CD4-positive, alpha-beta T cell (primary cell): ENCODE data around the gene NINL. TPM values are rescaled to one million over a fixed set of nuclear protein-coding genes. Genes with fewer than 3 reads are reported as not detected.

Experiments
- ATAC-seq: fragments of 200-7000 bp; cut with Tn5 transposase; one replicate; pipeline ENCODE4 v1.10.0; 2022; ENCODE audit warnings: mild to moderate bottlenecking; ENCODE audit not compliant: poor library complexity
- CTCF ChIA-PET: fragments of 350-600 bp; sonication (Branson Sonifier 250); formaldehyde crosslinking; loops from one replicate; lab custom pipeline; 2021; ENCODE audit warnings: antibody characterized with exemption, inconsistent platforms; lab: Charles Lee
- POLR2A ChIA-PET: fragments of 350-600 bp; sonication (Branson Sonifier 250); formaldehyde crosslinking; loops from one replicate; lab custom pipeline; 2021; ENCODE audit warnings: antibody characterized with exemption, inconsistent platforms; lab: Charles Lee
- DNase-seq, 14 experiments: peaks; one replicate each; pipeline ENCODE4 v3.0.0-alpha.2; 2013 to 2020; ENCODE audit warnings: mixed read lengths in 2 of 14
- H3K27ac ChIP-seq, 2 donors: one replicate each; pipeline versions ENCODE4 v1.5.1 to v1.7.0; 2013; ENCODE audit warnings: low read length in 2 of 2, low read depth in 1 of 2, mild to moderate bottlenecking in 1 of 2
- H3K27me3 ChIP-seq, 2 experiments: 1 replicate in 1 of 2; 2 replicates in 1 of 2; pipeline versions ENCODE4 v1.6.1 to v1.7.0; 2013; ENCODE audit warnings: low read length in 2 of 2, control low read depth in 1 of 2, mild to moderate bottlenecking in 1 of 2, moderate library complexity in 1 of 2; ENCODE audit not compliant: insufficient read depth in 2 of 2, control insufficient read depth in 1 of 2
- H3K36me3 ChIP-seq: one replicate; pipeline ENCODE4 v1.6.1; 2013; ENCODE audit warnings: low read length, control low read depth; ENCODE audit not compliant: insufficient read depth
- H3K4me1 ChIP-seq: one replicate; pipeline ENCODE4 v1.6.1; 2013; ENCODE audit warnings: low read length, control low read depth; ENCODE audit not compliant: insufficient read depth
- H3K4me3 ChIP-seq: one replicate; pipeline ENCODE4 v1.5.1; 2013; ENCODE audit warnings: mild to moderate bottlenecking, low read length, moderate library complexity
- H3K9me3 ChIP-seq, 2 experiments: 1 replicate in 1 of 2; 2 replicates in 1 of 2; pipeline versions ENCODE4 v1.6.1 to v1.7.0; 2013; ENCODE audit warnings: low read length in 2 of 2, mild to moderate bottlenecking in 2 of 2, control low read depth in 1 of 2, moderate library complexity in 1 of 2; ENCODE audit not compliant: control insufficient read depth in 1 of 2, insufficient read depth in 1 of 2
- H3K27ac Mint-ChIP-seq: one replicate; pipeline ENCODE4 v1.8.0; 2020; ENCODE audit warnings: mixed read lengths
- H3K27me3 Mint-ChIP-seq: one replicate; pipeline ENCODE4 v1.8.0; 2021; ENCODE audit warnings: mixed read lengths
- H3K36me3 Mint-ChIP-seq: one replicate; pipeline ENCODE4 v1.8.0; 2021; ENCODE audit warnings: low read depth, mixed read lengths
- H3K4me1 Mint-ChIP-seq: one replicate; pipeline ENCODE4 v1.8.0; 2021; ENCODE audit warnings: low read depth, mixed read lengths
- H3K4me3 Mint-ChIP-seq: one replicate; pipeline ENCODE4 v1.8.0; 2020; ENCODE audit warnings: mild to moderate bottlenecking, mixed read lengths
- H3K9me3 Mint-ChIP-seq: one replicate; pipeline ENCODE4 v1.8.0; 2020; ENCODE audit warnings: mixed read lengths
- intact Hi-C, 2 experiments: fragments of 100-400 bp; cut with DNase I in 1 of 2; cut with micrococcal nuclease in 1 of 2; formaldehyde crosslinking; loops; one replicate each; pipeline versions ENCODE4 v1.15.1 to v1.9.0; 2023 to 2025; cut with DNase I, micrococcal nuclease
- total RNA-seq, 174 experiments: library from RNA in 2 of 174; stranded (reverse) in 2 of 174; gene quantifications; one replicate each; pipeline ENCODE4 v1.2.3 and lab custom pipeline; 2021 to 2026
- TF ChIP-seq, protein P1 (sequence below): fragments of 200-600 bp; IDR thresholded peaks from one replicate; pipeline ENCODE4 v1.8.0; 2022; ENCODE audit warnings: antibody characterized with exemption, mild to moderate bottlenecking

Gene NINL
- total RNA-seq, 2 experiments from 2014 or later: 2.7 to 4.0 TPM

DNA sequence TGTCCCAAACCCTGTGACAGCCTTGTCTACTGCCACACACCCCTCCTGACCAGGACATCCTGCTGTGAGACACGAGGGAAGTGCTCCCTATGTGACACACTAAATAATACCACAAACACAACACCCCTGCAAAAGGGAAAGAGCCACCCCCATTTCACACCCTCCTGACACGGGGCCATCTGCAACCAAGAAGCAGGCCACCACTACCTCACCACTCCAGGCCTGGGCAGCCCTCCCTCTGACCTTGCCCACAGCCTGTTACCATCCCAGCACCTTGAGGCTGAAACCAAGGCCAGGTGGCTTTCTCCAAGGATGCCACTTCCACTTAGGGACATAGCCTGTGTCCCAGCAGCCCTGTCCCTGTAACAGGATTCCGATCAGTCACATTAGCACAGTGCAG, 68.2 kb downstream of the NINL start:
- Mint-ChIP-seq H3K36me3 (peaks cover 70% of the 10 kb centered on the region), H3K4me1 (no peaks in the 10 kb centered on the region), H3K9me3 (peaks cover 19% of the 10 kb centered on the region), H3K27me3 (no peaks in the 10 kb centered on the region), H3K4me3 (no peak overlapping the region), H3K27ac (no peak overlapping the region)
- Histone ChIP-seq H3K27ac (no peak overlapping the region), H3K9me3 (peaks cover 28 to 31% of the 10 kb centered on the region in 2 experiments), H3K4me1 (no peaks in the 10 kb centered on the region), H3K36me3 (no peaks in the 10 kb centered on the region), H3K4me3 (no peak overlapping the region), H3K27me3 (no peaks in the 10 kb centered on the region)
- TF ChIP-seq, protein P1, sequence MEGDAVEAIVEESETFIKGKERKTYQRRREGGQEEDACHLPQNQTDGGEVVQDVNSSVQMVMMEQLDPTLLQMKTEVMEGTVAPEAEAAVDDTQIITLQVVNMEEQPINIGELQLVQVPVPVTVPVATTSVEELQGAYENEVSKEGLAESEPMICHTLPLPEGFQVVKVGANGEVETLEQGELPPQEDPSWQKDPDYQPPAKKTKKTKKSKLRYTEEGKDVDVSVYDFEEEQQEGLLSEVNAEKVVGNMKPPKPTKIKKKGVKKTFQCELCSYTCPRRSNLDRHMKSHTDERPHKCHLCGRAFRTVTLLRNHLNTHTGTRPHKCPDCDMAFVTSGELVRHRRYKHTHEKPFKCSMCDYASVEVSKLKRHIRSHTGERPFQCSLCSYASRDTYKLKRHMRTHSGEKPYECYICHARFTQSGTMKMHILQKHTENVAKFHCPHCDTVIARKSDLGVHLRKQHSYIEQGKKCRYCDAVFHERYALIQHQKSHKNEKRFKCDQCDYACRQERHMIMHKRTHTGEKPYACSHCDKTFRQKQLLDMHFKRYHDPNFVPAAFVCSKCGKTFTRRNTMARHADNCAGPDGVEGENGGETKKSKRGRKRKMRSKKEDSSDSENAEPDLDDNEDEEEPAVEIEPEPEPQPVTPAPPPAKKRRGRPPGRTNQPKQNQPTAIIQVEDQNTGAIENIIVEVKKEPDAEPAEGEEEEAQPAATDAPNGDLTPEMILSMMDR: no peak
- DNase-seq: no peak
- POLR2A ChIA-PET: no interaction called here
- ATAC-seq: no peak
- CTCF ChIA-PET: no interaction called here
- intact Hi-C loops: no loop called here

DNA sequence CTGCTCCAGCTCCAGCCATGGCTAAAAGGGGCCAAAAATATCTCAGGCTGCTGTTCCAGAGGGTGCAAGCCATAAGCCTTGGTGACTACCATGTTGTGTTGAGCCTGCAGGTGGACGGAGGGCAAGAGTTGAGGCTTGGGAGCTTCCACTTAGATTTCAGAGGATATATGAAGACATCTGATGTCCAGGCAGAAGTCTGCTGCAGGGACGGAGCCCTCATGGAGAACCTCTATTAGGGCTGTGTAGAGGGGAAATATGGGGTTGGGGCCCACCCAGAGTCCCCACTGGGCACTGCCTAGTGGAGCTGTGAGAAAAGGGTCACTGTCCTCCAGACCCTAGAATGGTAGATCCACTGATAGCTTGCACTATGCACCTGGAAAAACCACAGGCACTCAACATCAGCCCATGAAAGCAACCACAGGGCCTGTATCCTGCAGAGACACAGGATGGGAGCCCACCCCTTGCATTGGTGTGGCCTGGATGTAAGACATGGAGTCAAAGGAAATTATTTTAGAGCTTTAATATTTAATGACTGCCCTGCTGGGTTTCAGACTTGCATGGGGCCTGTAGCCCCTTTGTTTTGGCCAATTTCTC, 70.5 kb downstream of the NINL start:
- no peak overlapping the region for H3K4me3 Mint-ChIP-seq
- Histone ChIP-seq H3K27ac (no peak overlapping the region), H3K4me3 (no peak overlapping the region), H3K36me3 (no peaks in the 10 kb centered on the region), H3K9me3 (peaks cover 28 to 39% of the 10 kb centered on the region in 2 experiments), H3K27me3 (no peaks in the 10 kb centered on the region), H3K4me1 (no peaks in the 10 kb centered on the region)
- H3K27me3 Mint-ChIP-seq: no peaks in the 10 kb centered on the region
- DNase-seq (no peak), ATAC-seq (no peak)
- intact Hi-C loops: no loop called here
- H3K27ac Mint-ChIP-seq: no peak overlapping the region
- no peaks in the 10 kb centered on the region for H3K4me1 Mint-ChIP-seq
- peaks cover 17% of the 10 kb centered on the region for H3K9me3 Mint-ChIP-seq
- TF ChIP-seq, protein P1: no peak
- CTCF ChIA-PET: no interaction called here
- peaks cover 74% of the 10 kb centered on the region for H3K36me3 Mint-ChIP-seq
- POLR2A ChIA-PET: no interaction called here

DNA sequence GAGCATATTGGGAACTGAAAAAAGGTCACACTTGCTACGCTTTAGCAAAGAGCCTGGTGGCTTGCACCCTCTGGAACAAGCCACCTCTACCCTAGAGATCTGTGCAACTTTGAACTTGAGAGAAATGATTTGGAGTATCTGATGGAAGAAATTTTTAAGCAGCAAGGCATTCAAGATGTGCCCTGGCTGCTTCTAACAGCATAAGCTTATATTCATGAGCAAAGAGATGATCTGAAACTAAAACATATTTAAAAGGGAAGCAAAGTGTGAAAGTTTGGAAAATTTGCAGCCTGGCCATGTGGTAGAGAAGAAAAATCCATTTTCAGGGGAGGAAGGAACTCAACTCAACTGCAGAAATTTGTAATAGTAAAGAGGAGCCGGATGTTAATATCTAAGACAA, 71.1 kb downstream of the NINL start:
- no peaks in the 10 kb centered on the region for H3K4me1 ChIP-seq
- POLR2A ChIA-PET: no interaction called here
- no peak overlapping the region for H3K27ac ChIP-seq
- TF ChIP-seq, protein P1: no peak
- no peaks in the 10 kb centered on the region for H3K27me3 Mint-ChIP-seq
- H3K27me3 ChIP-seq: no peaks in the 10 kb centered on the region
- no peaks in the 10 kb centered on the region for H3K4me1 Mint-ChIP-seq
- H3K27ac Mint-ChIP-seq: no peak overlapping the region
- H3K4me3 ChIP-seq: no peak overlapping the region
- H3K36me3 Mint-ChIP-seq: peaks cover 80% of the 10 kb centered on the region
- no peaks in the 10 kb centered on the region for H3K36me3 ChIP-seq
- H3K4me3 Mint-ChIP-seq: no peak overlapping the region
- CTCF ChIA-PET: no interaction called here
- peaks cover 28 to 43% of the 10 kb centered on the region in 2 experiments for H3K9me3 ChIP-seq
- DNase-seq (no peak), ATAC-seq (no peak)
- intact Hi-C loops: no loop called here
- H3K9me3 Mint-ChIP-seq: peaks cover 17% of the 10 kb centered on the region
